WERI-Rb-1 (cell line): ENCODE results near the gene C6orf15.

ENCODE experiments used
- DNase-seq: peaks from one replicate; pipeline ENCODE4 v3.0.0-alpha.2; 2020
- H3K27ac ChIP-seq: fragments of 250-450 bp; sonication (Bioruptor Pico); 2 replicates; pipeline ENCODE4 v1.5.1; 2020; ENCODE audit warnings: mild to moderate bottlenecking, moderate library complexity
- H3K27me3 ChIP-seq: fragments of 250-450 bp; sonication (Bioruptor Pico); 2 replicates; pipeline ENCODE4 v1.5.1; 2021; ENCODE audit warnings: mild to moderate bottlenecking, low read depth, moderate library complexity; ENCODE audit not compliant: insufficient read depth, severe bottlenecking
- H3K36me3 ChIP-seq: fragments of 250-450 bp; sonication (Bioruptor Pico); 2 replicates; pipeline ENCODE4 v1.5.1; 2020; ENCODE audit warnings: mild to moderate bottlenecking, moderate library complexity
- H3K4me3 ChIP-seq: 2 replicates; pipeline ENCODE4 v1.5.1; 2011; ENCODE audit warnings: low read depth, mild to moderate bottlenecking, control low read depth, low read length
- H3K9me3 ChIP-seq: fragments of 250-450 bp; sonication (Bioruptor Pico); 2 replicates; pipeline ENCODE4 v1.5.1; 2021; ENCODE audit warnings: mild to moderate bottlenecking, moderate library complexity; ENCODE audit not compliant: severe bottlenecking
- TF ChIP-seq, protein P1 (sequence below): IDR thresholded peaks from 2 replicates; pipeline ENCODE4 v1.5.1; 2011; ENCODE audit warnings: low read depth, mild to moderate bottlenecking, control low read depth, inconsistent platforms, low read length

The C6orf15 gene

DNA sequence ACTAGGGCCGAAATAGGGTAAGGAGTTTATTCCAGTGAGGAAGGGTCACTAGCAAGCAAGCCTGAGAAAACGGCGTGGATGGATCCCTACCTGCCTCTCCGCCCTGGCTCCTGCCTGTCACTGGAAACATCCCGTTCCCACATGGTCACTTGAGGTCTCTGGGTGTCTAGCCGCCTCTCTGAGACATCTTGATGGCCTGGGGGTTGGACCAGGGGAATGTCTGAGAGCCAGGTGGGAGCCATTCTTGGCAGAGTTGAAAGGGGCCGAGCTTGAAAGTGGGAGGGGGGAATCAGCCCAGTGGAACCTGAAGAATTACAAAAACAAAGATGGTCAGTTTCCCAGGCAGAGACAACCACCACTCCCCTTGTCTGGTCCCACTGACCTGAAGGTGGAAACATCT lies 44.3 kb upstream of the C6orf15 start:
- H3K9me3 ChIP-seq: no peaks in the 10 kb centered on the region
- peak overlapping the region; percentile 84; the same call in 1 of the 2 replicates for H3K27ac ChIP-seq
- H3K27me3 ChIP-seq: no peaks in the 10 kb centered on the region
- no peak overlapping the region for H3K4me3 ChIP-seq
- peaks cover 74% of the 10 kb centered on the region for H3K36me3 ChIP-seq
- TF ChIP-seq, protein P1, sequence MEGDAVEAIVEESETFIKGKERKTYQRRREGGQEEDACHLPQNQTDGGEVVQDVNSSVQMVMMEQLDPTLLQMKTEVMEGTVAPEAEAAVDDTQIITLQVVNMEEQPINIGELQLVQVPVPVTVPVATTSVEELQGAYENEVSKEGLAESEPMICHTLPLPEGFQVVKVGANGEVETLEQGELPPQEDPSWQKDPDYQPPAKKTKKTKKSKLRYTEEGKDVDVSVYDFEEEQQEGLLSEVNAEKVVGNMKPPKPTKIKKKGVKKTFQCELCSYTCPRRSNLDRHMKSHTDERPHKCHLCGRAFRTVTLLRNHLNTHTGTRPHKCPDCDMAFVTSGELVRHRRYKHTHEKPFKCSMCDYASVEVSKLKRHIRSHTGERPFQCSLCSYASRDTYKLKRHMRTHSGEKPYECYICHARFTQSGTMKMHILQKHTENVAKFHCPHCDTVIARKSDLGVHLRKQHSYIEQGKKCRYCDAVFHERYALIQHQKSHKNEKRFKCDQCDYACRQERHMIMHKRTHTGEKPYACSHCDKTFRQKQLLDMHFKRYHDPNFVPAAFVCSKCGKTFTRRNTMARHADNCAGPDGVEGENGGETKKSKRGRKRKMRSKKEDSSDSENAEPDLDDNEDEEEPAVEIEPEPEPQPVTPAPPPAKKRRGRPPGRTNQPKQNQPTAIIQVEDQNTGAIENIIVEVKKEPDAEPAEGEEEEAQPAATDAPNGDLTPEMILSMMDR: no peak
- DNase-seq: no peak

DNA sequence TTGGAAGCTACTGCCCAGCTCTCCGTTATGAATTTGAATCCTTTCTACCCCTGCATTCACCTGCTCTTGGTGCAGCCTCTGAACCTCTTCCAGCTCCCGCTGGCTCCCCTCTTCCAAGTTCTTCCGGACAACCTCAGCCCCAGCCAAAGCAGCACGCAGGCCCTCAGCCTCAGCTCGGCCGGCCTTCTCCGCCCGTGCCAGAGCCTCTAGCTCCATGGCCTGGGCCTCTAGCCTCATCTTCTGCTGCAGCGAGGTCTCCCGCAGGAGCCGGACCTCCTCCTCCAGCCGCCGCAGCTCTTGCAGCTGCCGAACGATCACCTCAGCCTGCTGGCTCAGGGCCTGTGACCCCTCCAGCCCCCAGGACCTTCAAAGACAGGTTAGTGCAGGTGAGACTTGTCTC lies 42.1 kb upstream of the C6orf15 start:
- TF ChIP-seq, protein P1: no peak
- Histone ChIP-seq H3K9me3 (no peaks in the 10 kb centered on the region), H3K4me3 (no peak overlapping the region), H3K27me3 (no peaks in the 10 kb centered on the region), H3K36me3 (peaks cover 76% of the 10 kb centered on the region), H3K27ac (no peak overlapping the region)
- DNase-seq: no peak

DNA sequence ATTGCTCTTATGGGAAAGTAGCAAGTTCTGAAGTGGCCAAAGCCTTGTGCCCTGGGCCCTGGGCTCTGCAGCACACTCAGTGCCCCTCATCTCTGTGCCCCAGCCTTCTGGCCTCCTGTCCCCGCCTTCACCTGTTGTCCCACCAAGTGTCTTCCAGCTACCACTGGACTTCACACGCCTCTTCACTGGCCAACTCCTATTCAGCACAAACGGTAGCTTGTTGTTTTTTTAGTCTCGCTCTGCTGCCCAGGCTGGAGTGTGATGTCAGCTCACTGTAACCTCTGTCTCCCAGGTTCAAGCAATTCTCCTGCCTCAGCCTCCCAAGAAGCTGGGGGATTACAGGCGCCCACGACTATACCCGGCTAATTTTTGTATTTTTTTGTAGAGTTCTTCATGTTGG lies 40.4 kb upstream of the C6orf15 start:
- Histone ChIP-seq H3K27ac (no peak overlapping the region), H3K36me3 (peaks cover 82% of the 10 kb centered on the region), H3K27me3 (no peaks in the 10 kb centered on the region), H3K9me3 (no peaks in the 10 kb centered on the region), H3K4me3 (no peak overlapping the region)
- TF ChIP-seq, protein P1: no peak
- DNase-seq: no peak

DNA sequence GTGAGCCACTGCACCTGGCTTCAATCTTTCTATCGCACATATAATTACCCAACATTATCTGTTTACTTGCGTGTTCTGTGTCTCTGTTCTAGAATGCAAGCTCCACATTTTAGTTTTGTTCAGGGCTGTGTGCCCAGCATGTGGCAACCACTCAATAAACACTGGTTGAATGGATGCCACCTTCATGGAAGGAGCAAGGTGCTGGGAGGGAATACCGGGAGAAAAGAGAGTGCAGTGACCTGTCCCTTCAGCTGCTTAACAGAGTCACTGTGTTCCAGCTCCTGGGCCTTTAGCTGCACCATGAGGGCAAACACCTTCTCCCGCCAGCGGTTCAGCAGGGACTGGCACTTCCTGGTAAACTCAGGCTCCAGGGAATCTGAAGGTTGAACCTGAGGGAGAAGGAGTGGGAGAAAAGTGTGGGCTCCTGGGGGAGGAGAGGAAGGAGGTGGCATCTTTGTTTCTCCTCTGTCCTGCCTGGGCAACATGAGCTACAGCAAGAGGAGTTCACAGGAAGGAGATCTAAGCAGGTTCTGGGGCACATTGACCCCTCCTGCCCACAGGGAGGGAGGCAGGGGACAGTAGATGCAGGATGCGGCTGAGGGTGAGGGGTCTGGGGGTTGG lies 37.6 kb upstream of the C6orf15 start:
- Histone ChIP-seq H3K9me3 (no peaks in the 10 kb centered on the region), H3K27ac (no peak overlapping the region), H3K4me3 (no peak overlapping the region), H3K27me3 (no peaks in the 10 kb centered on the region), H3K36me3 (peaks cover 90% of the 10 kb centered on the region)
- DNase-seq: no peak
- TF ChIP-seq, protein P1: no peak

DNA sequence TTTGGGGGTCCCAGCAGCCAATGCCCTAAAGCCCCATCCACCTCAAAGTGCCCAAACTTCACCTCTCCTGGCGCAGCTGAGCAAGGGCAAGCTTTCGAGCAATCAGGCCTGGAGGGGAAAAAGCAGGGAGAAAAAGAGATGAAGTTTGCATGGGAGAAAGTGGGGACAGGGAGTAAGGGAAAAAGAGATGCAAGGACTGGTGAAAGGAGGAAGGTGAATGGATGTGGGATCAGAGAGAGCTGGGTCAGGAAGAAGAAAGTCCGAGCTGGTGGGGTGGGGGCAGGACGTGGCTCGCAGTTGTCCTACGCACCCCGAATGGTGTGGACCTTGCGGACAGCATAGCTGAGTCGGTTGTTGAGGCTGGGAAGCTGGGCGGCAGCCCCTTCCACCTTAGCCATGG lies 33.0 kb upstream of the C6orf15 start:
- Histone ChIP-seq H3K27me3 (no peaks in the 10 kb centered on the region), H3K4me3 (no peak overlapping the region), H3K9me3 (no peaks in the 10 kb centered on the region), H3K36me3 (peaks cover 75% of the 10 kb centered on the region), H3K27ac (peak overlapping the region; percentile 83)
- TF ChIP-seq, protein P1: no peak
- no peak for DNase-seq

DNA sequence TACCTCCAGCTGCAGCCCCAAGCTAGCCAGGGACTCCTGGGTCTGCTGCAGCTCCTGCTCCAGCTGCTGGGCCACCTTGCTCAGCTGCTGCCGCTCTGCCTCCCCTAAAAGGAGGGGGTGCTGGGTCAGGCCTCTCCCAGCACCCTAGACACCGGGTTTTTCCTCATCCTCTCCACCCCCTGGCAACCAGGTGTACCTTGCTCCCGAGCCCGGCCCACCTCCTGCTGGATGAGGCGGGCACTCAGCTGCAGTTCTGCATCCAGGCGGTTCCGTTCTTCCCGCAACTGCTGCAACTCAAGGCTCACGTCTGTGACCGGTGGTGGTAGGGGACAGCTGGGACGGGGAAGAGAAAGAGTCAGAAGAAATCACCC lies 32.6 kb upstream of the C6orf15 start:
- H3K9me3 ChIP-seq: peaks cover 2% of the 10 kb centered on the region
- no peak overlapping the region for H3K4me3 ChIP-seq
- TF ChIP-seq, protein P1: no peak
- H3K27me3 ChIP-seq: no peaks in the 10 kb centered on the region
- H3K36me3 ChIP-seq: peaks cover 71% of the 10 kb centered on the region
- H3K27ac ChIP-seq: peak overlapping the region; percentile 83
- no peak for DNase-seq
